GM18519 (cell line): ENCODE data around the gene CERS6.

ENCODE experiments used
- ATAC-seq: cut with Tn5 transposase; IDR thresholded peaks from one replicate; pipeline ENCODE4 v1.9.1; 2021; ENCODE audit warnings: mild to moderate bottlenecking, moderate library complexity; ENCODE audit not compliant: unreplicated experiment, low FRiP score

Gene CERS6

DNA sequence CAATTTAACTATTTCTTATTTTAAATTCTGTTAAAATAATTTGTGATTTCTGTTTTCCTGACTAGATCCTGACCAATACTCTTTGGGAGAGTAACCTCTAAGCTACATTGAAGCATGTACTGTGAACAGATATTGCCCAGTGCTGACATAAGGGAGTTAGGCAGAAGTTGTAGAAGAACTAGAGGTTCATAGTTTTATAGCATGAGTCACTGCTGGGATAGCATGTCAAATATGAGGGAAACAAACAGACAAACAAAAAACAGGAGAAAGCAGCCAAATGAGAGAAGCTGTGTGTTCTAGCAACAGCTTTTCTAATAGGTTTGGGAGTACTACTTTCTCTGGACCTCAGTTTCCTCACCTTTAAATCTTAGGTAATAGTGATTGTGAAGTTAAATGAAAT lies 72.4 kb downstream of the CERS6 start:
- ATAC-seq: no peak

DNA sequence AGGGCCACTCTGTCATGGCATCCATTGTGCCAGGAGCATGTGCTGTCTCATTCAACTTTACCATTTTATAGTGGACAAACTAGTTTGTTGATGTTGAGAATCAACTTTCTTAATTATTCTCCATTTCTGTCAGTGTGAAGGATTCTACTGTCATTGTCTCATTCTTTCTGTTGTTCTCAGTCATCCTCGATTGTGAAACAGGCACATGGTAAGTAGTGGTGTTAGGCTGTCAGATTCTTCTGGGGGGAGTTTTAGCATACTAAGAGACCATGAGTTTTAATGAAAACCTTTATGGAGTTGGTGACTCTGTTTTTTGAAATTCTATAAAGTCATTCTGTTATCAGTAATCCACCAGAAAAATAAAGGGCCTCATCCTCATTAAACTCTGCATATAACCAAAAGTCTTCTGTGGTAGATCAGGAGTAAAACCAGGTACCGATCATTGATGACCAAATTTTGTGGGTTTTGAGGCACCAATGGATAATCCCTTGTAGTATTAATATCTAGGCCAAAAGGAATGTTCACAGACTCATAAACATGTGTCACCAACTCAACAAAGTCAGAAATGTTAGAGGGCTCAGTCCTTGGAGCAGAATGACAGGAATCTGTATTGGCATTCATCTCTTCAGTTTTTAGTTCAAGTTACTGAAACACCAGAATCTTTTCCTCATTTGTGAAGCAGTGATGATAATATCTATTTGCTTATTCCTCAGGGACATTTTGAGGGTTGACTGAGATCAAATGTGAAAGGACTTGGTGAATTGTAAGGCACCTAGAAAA lies 73.2 kb downstream of the CERS6 start:
- ATAC-seq: no peak

DNA sequence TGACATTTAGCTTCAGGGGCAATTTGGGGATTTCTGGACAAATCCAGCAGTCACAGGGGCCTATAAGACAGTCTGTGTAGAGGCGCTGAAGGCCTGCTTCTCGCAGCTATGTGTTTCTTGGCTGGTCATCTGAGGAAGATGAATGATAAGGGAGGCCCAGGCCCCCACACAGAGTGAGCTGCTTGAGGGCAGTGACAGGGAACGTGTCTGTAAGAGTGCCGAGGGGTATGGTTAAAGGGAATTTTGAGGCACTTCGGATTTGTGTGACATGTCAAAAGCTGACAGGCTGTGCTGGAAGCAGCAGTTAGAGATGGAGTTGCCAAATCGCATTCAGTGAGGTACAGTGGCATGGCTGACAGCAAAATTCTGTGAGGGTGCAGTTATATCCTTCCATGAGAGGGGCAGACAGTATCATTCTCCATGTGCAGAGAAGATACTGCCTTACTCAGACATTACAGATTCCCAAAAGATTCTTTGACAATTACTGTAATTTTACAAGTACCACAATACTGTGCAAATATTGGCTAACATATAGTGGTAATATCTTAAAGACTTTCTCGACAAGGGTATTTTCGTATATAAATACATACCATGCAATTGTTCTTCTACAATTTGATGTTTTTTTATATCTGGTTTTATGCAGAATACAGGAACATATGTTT lies 74.0 kb downstream of the CERS6 start:
- ATAC-seq: no peak

DNA sequence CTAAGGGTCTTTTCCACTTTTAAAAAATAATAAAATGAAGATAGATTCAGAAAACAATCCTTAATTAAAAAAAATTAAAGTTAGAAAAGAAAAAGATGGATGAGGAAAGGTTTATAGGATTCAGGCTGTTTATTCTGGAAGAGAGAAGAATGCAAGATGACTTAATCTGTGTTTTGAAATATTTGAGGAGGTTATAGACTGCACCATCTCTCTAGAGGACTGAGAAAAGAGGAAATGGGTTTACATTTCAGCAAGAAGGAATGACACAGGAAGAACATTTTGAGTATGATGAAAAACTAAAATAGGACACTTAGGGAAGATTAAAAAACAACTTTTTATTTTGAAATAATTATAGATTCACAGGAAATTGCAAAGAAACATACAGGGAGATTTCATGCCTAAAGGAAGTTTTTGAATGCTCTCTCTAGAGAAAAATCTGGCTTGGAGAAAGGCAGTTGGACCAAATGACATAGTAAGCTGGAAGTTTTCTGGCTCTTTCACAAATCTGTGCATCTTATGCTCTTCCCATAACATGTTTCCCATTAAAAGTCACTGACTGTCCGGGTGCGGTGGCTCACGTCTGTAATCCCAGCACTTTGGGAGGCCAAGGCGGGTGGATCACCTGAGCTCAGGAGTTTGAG lies 75.0 kb downstream of the CERS6 start:
- ATAC-seq: no peak

DNA sequence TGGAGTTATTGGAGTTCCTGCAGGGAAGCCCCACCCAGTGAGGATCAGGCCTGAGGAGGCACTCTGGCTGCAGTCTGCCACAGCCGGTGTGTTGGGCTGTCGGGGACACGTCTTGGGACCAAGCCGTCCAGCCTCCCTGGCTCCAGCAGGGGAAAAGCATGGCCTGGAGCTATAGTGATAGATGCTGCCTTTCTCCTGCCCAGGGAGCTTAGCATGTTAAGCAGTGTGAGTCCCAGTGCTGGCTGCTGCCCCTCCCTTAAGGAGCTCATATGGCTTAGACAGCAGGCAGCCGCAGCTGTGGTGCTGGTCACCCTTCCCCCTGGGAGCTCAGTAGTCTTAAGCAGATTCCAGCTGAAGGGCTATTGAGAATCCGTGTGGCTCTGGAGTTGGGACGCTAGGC lies 78.9 kb downstream of the CERS6 start:
- no peak for ATAC-seq

DNA sequence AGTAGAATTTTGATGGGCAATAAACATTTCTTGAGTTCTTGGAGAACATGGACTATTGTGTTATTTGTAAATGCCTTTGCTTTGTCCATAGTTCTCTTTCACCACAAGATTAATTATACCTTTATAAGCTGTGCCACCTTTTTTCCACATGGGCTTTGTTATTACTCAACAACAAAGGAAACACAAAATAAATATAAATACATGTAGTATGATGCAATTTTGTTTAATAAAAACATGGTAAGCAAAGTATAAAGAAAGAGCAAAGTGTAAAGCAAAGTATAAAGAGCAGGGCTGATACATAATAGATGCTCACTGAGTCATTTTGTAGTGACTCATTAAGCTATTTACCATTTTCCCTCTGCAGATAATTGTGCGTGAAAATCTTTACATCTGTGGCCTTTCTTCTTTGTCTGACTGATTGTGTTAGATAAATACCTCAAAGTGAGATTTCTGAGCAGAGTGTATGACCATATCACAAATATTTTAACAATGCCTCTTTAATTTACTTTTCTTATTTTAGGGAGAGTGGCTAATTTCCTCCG lies 80.9 kb downstream of the CERS6 start:
- no peak for ATAC-seq

DNA sequence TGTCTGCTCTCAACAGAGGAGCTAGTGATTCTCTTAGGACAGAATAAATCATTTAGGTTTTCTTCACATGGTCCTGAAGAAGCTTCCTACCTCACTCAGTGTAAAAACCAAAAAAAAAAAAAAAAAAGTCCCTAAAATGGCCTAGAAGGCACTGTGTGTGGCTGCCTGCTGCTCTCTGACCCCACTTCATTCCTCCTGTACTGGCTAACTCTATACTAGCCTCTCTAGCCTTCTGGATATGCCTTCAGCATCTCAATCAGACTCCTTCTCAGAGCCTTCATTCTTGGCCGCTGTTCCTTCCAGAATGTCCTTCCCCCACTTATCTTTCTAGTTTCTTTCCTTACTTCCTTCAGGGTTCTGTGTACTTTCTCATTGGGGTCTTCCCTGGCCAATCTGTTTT lies 82.1 kb downstream of the CERS6 start:
- ATAC-seq: no peak

DNA sequence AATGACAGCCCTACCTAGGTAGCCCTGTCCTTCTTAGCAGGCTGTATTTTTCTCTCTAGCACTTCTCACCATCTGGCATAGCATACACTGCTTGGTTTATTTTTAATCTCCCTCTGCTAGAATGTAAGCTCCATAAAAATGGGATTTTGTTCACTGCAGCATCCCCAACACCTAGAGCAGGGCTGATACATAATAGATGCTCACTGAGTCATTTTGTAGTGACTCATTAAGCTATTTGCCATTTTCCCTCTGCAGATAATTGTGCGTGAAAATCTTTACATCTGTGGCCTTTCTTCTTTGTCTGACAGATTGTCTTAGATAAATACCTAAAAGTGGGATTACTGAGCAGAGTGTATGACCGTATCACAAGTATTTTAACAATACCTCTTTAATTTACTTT lies 82.5 kb downstream of the CERS6 start:
- no peak for ATAC-seq

DNA sequence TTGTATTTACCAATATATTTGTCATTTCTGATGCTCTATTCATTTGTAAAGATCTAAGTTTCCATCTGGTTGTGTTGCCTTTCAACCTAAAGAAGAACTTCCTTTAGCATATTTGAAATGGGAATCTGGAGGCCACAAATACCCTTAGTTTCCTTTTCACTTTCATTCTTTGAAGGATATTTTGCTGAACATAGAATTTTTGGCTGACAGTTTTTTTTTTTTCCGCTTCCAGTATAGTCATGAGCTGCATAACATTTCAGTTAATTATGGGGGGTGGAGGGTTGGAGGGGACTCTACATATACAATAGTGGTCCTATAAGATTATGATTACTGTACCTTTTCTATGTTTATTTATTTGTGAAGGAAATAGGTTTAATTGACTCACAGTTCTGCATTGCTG lies 83.9 kb downstream of the CERS6 start:
- ATAC-seq: no peak

DNA sequence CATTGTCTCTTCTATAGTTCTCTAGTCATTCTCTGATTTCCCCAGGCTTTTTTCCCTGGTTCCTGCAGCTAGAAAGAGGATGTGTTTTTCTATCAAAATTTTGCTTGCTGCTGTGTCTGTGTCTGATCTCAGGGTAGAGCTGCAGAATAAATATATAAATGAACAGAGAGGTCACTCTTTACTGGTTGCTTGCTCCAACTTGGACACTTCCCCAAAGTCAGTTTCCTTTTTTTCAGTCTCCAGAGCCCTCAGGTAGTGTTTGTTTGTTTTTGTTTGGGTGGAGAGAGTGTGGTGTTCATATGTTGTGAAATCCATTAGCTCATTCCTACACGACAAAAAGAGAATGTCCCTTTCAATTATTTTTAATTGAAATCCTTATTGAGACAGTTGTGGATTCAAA lies 85.8 kb downstream of the CERS6 start:
- no peak for ATAC-seq

DNA sequence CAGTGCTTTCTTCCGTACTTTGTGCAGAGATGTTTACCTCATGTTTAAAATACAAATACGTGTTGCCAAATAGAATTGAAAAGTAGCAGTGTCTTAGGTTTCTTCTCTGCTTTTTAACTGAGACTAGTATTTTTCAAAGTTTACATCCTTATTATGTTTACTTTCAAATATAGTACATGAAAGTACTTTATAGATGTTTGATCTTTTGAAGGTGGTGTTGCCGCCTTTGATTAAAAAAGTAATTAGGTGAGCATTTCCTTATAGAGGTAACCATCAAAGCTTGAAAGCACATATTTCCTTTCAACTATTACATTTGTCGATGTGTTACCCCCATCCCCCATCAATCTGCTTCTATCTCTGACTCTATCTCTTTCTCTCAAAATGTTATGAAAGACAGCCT lies 87.0 kb downstream of the CERS6 start:
- no peak for ATAC-seq

DNA sequence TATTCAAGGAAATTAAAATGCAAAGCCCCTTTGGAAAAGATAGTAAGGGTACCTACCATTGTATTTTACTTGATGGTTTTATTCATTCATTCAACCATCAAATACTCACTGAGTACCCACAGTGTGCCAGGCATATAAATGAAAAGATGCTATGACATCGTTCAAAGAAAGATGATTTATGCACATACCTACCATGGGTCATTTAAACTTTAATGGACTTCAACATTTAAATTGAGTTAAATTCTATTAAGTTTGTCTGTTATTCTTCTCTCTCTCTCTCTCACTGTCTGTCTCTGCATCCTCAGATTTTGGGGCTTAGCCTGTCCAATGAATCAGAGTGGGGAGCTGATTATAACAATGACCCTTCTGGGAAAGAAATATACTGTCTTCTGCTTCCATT lies 87.9 kb downstream of the CERS6 start:
- ATAC-seq: no peak

DNA sequence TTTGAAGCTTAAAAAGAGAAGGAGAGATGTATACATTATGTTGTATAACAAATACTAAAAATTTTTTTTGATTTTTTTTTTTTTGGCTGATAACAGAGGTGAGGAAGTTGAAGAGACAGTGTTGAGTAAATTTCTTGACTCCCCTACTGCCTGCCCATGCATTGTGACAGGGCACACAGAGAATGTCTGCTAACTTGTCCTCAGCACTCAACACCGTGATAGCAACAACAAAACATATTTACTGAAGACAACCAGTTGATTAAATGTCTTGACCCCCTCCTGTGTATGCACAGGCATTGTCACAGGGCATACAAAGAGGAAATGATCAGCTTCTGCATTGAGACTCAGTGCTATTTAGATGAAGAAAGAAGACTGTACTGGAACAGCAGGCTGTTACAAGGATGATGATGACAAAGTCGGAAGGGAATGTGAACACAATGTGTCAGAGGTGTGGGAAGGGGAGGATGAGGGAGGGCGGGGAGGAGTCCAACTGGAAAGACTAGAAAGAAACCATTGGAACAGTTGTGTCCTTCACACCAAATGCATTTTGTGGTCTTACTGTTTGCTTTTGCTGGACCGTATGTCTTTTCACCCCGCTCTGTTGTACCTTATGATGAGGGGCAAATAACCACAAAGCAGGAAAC lies 89.5 kb downstream of the CERS6 start:
- no peak for ATAC-seq

DNA sequence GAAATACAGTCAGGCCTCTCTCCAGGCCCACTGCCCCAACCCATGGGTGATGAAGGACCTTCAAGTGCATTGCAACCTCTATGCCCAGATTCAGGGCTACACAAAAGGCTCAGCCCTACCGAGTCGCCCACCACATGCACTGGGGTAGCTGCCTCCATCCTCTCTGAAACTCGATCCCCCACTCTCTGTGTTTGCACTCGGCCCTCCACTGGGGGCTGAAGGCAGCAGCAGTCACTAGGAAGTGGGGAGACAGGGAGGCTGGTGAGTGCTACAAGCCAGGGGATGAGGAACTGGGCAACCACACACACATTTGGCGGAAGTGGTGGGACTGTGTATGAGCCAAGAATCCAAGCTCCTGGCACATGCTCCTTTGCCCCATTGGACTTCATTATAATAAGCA lies 94.6 kb downstream of the CERS6 start:
- no peak for ATAC-seq

DNA sequence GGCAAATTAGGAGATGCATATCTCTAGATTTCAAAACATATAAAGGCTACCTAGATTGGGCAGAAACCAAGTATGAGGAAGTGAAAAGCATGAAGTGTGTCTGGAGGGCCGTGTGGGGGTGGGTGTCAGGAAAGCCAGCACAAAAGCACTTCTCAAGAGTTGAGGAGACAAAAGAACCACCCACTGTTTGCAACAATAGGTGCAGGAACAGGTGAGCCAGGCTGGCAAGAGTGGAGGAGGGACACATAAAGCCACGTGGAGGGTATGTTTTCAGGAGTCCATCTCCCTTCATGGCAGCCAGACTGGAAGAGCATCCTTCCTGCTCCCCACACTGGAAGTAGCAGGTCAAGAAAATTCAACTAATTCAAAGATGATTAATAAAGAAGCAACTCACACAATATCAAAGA lies 96.4 kb downstream of the CERS6 start:
- peak; percentile 99 for ATAC-seq

DNA sequence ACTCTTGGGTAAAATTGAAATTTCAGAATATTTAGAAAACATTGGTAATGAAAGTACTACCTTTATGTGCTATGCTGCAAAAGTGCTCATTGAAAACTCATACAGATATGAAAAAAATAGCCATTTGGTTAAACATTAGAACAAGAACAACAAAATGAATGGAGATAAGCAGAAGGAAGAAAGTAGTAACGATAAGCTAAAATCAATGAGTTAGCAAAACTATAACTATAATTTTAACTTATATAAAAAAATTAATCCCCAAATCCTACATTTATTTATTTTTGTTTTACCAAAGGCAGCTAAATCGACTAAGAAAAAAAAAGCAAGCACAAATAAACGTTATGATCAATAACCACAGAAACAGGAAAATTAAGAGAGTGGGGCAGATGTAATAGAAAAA lies 99.2 kb downstream of the CERS6 start:
- no peak for ATAC-seq

DNA sequence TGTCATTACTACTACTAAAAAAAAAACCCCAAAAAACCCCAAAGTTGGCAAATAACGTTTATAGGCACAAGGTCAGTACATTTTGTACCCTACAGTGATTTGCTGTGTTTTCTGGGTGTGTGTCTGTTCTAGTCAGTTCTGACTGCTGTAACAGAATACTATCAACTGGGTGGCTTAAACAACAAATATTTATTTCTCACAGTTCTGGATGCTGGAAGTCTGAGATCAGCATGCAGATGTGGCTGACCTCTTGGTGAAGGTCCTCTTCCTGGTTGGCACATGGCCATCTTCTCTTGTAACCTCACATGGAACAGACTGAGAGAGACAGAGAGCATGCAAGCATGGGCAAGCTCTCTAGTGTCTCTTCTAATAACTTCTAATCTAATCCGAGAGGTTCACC lies 103.1 kb downstream of the CERS6 start:
- ATAC-seq: no peak

DNA sequence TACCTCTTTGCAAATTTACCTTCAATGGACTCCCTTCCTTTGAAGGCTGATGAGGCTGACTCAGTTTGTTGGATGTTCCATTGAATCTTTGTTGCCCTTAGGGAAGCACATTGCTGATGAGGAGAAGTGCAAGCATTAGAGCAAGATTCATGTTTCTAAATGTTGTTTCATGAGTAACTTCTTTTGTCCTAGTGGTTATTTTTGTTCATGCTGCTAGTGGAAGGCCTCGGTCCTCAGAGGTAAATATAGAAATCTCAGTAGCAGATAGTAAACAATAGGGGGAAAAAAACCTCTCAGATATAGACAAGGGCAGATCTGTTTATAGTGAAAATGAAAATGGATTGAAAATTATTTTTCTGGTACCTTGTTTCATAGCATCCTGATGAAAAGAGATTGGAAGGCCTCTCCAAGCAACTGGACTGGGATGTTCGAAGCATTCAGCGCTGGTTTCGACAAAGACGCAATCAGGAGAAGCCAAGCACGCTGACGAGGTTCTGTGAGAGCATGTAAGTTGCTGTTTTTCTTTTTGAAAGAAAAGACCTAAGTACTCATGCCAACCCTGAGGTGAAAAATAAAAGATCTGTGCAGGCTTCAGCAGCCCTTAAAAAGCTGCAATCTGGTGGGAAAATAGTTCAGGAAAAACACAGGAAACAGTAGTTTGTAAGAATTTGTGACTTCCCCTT lies 104.9 kb downstream of the CERS6 start:
- ATAC-seq: no peak

DNA sequence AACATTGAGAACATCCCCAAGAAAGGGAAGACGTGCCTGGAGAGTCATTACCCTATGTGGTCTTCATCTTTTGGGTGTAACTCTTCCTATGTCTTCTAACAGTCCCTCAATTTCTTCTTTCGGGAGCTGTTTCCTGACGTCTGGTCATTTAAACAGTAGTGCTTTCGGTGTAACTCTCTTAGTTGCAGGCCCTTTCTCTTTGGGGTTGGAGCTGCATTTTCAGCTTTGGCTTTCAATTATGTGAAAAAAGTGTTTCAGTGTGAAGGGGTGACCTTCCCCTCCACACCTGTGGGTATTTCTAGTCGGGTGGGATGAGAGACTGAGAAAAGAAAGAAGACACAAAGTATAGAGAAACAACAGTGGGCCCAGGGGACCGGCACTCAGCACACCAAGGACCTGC lies 105.9 kb downstream of the CERS6 start:
- ATAC-seq: no peak

DNA sequence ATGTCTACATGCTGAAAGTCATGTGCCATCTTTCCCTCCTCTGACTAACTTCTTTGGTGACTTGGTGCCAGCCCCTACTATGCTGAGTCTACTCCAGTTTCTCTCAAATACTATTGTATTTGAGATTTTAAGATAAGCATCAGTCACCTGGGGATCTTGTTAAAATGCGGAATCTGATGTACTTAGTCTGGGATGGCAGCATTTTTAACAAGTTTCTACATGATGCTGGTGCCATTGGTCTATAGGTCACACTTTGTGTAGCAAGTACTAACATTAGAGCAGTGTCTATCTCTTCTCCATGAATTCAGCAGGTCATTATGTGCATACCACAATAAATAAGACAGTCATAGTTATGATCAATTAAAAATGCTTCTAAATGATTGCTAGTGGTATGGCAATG lies 106.9 kb downstream of the CERS6 start:
- no peak for ATAC-seq

DNA sequence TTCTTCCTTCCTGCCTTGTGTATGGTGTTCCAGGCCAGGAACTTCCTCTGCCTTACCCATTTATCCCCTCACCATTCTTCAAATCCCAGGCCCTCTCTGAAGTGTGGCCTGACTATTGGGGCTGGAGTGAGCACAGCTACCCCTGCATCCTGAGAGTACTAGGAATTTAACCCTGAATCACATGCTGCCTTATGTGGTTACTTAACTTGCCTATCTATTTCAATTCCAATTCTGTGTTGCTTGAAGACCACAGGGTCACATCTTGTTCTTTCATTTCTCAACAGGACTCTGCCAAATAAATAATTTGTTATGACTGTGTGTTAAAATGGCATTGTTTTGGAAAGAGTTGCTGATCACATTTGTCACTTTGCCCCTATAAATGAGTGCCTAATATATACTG lies 108.6 kb downstream of the CERS6 start:
- ATAC-seq: no peak
